ENCODE results near the gene ANGPT4. TPM values are rescaled to one million over a fixed set of nuclear protein-coding genes. Genes with fewer than 3 reads are reported as not detected.

The ANGPT4 gene
- polyA plus RNA-seq, 1 of the 3 experiments (the other 2 are of a cell fraction) = not detected

DNA sequence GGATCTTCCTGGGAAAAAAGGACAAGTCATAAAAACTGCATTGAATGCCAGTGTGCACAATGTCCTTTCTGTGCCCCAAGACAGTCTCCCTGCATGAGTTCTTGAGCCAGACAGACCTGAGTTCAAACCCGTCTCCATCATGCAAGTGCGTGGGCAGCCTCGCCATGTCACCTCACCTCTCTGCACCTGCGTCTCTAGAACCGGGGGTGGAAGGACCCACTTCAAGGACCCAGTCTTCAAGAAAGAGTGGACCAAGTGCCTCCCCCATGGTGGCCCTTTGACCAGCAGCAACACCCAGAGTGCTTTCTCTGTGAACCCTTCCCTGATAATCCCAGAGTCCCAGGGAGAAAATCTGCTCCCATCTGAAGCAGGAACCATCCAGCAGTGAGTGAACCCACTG is 23.5 kb upstream of the ANGPT4 start:
- TF ChIP-seq JUND (IDR thresholded peaks at IDR 0.05) (no peak), TAF1 (IDR thresholded peaks at IDR 0.05; ENCODE audit: borderline replicate concordance, low read depth, low read length) (no peak), GATA2 (CRISPR knock-in tag; IDR thresholded peaks at IDR 0.05) (no peak), IRF3 (IDR thresholded peaks at IDR 0.05; ENCODE audit: low read depth, low read length) (no peak), CHD2 (IDR thresholded peaks at IDR 0.05; ENCODE audit: low read length, partially characterized antibody) (no peak), RCOR1 (IDR thresholded peaks at IDR 0.05; ENCODE audit: low read length) (no peak), POLR2AphosphoS5 (IDR thresholded peaks at IDR 0.05; ENCODE audit: low read depth, low read length) (no peak), FOXJ3 (CRISPR knock-in tag; IDR thresholded peaks at IDR 0.05) (no peak), TEAD4 (IDR thresholded peaks at IDR 0.05; ENCODE audit: borderline replicate concordance, insufficient read depth) (no peak), RAD21 (IDR thresholded peaks at IDR 0.05; ENCODE audit: low read length) (no peak), MEF2A (IDR thresholded peaks at IDR 0.05; ENCODE audit: borderline replicate concordance, low read depth) (no peak), NRF1 (IDR thresholded peaks at IDR 0.05; ENCODE audit: low read depth, low read length) (no peak), SMC3 (IDR thresholded peaks at IDR 0.05; ENCODE audit: low read depth, low read length) (no peak)
- TF ChIP-seq, protein P1, sequence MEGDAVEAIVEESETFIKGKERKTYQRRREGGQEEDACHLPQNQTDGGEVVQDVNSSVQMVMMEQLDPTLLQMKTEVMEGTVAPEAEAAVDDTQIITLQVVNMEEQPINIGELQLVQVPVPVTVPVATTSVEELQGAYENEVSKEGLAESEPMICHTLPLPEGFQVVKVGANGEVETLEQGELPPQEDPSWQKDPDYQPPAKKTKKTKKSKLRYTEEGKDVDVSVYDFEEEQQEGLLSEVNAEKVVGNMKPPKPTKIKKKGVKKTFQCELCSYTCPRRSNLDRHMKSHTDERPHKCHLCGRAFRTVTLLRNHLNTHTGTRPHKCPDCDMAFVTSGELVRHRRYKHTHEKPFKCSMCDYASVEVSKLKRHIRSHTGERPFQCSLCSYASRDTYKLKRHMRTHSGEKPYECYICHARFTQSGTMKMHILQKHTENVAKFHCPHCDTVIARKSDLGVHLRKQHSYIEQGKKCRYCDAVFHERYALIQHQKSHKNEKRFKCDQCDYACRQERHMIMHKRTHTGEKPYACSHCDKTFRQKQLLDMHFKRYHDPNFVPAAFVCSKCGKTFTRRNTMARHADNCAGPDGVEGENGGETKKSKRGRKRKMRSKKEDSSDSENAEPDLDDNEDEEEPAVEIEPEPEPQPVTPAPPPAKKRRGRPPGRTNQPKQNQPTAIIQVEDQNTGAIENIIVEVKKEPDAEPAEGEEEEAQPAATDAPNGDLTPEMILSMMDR (IDR thresholded peaks at IDR 0.05) = no peak
- TF ChIP-seq, protein P2, sequence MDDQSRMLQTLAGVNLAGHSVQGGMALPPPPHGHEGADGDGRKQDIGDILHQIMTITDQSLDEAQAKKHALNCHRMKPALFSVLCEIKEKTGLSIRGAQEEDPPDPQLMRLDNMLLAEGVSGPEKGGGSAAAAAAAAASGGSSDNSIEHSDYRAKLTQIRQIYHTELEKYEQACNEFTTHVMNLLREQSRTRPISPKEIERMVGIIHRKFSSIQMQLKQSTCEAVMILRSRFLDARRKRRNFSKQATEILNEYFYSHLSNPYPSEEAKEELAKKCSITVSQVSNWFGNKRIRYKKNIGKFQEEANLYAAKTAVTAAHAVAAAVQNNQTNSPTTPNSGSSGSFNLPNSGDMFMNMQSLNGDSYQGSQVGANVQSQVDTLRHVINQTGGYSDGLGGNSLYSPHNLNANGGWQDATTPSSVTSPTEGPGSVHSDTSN (IDR thresholded peaks at IDR 0.05) = no peak
- Histone ChIP-seq H3F3A (replicated peaks; ENCODE audit: insufficient read depth) (no peaks in the 10 kb centered on the region), H3K9me3 (no peaks in the 10 kb centered on the region), H3K36me3 (replicated peaks in 1 of 2; ENCODE audit: control insufficient read depth in 1 of 2, insufficient read depth in 2 of 2, low read length in 1 of 2) (no peaks in the 10 kb centered on the region), H3K27ac (ENCODE audit: low read depth in 2 of 2, low read length in 1 of 2) (no peak overlapping the region), H4K20me1 (ENCODE audit: insufficient read depth) (no peaks in the 10 kb centered on the region), H3K9me2 (no peaks in the 10 kb centered on the region), H3K4me1 (ENCODE audit: control insufficient read depth in 1 of 2, insufficient read depth in 2 of 2, low read depth in 1 of 2, low read length in 1 of 2) (no peaks in the 10 kb centered on the region), H2AFZ (ENCODE audit: low read depth) (no peak overlapping the region), H3K4me2 (no peak overlapping the region), H3K27me3 (ENCODE audit: insufficient read depth) (no peaks in the 10 kb centered on the region; the same call in 1 of the 2 replicates), H3K9ac (no peak overlapping the region), H3K79me2 (ENCODE audit: insufficient read depth) (no peaks in the 10 kb centered on the region), H3K4me3 (ENCODE audit: low read depth in 2 of 2, low read length in 1 of 2) (no peak overlapping the region)
- WGBS (ENCODE audit: low lambda C conversion rate) = 38% methylated on average over 5 of the region's 5 CpGs
- DNase-seq = no peak
- ChIA-PET POLR2A (no interaction called here), CTCF (no interaction called here)
